ENCODE data around the gene IFNGR1.

- TF ChIP-seq POLR2A (IDR thresholded peaks at IDR 0.05): no peak
- TF ChIP-seq, protein P1, sequence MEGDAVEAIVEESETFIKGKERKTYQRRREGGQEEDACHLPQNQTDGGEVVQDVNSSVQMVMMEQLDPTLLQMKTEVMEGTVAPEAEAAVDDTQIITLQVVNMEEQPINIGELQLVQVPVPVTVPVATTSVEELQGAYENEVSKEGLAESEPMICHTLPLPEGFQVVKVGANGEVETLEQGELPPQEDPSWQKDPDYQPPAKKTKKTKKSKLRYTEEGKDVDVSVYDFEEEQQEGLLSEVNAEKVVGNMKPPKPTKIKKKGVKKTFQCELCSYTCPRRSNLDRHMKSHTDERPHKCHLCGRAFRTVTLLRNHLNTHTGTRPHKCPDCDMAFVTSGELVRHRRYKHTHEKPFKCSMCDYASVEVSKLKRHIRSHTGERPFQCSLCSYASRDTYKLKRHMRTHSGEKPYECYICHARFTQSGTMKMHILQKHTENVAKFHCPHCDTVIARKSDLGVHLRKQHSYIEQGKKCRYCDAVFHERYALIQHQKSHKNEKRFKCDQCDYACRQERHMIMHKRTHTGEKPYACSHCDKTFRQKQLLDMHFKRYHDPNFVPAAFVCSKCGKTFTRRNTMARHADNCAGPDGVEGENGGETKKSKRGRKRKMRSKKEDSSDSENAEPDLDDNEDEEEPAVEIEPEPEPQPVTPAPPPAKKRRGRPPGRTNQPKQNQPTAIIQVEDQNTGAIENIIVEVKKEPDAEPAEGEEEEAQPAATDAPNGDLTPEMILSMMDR (IDR thresholded peaks at IDR 0.05): no peak
Measured at GRCh38 chr6:137201006-137201405, 18.2 kb downstream of the IFNGR1 start.

Measured in right lobe of liver (tissue), 4 donors.